ENCODE results near the gene SREBF2. TPM values are rescaled to one million over a fixed set of nuclear protein-coding genes. Genes with fewer than 3 reads are reported as not detected.

SREBF2 gene
- total RNA-seq, 4 donors from 2014 or later, result 10.2 to 61.0 (median 29.0) TPM

- H3K27ac ChIP-seq, result peak overlapping the region in 1 of 2 donors; percentile 21
These were observed 7.5 kb upstream of the SREBF2 start for GRCh38 chr22:41825376-41825775.

GRCh38 chr22:41826021-41826420 is 6.9 kb upstream of the SREBF2 start:
- Histone ChIP-seq H3K27me3 (no peaks in the 10 kb centered on the region), H3K9me3 (no peaks in the 10 kb centered on the region), H3K27ac (peak overlapping the region in 1 of 2 donors; percentile 21), H3K4me1 (no peaks in the 10 kb centered on the region), H3K36me3 (no peaks in the 10 kb centered on the region), H3K4me3 (no peak overlapping the region)
- TF ChIP-seq CTCF (IDR thresholded peaks at IDR 0.05), result no peak
- TF ChIP-seq POLR2A (IDR thresholded peaks at IDR 0.05), result no peak
- DNase-seq, result no peak
- intact Hi-C loops (cut with DNase I; ENCODE audit: low total_unique reads), result loop anchor here (10.0 kb wide), 1 partner anchor 119 kb away; the partner anchor contains the start of gene CENPM

More at GRCh38 chr22:41825376-41825775, 7.5 kb upstream of the SREBF2 start:
- Histone ChIP-seq H3K27me3 (no peaks in the 10 kb centered on the region), H3K4me3 (no peak overlapping the region), H3K36me3 (no peaks in the 10 kb centered on the region), H3K9me3 (no peaks in the 10 kb centered on the region), H3K4me1 (no peaks in the 10 kb centered on the region)
- intact Hi-C loops (cut with DNase I; ENCODE audit: low total_unique reads), result loop anchor here (10.0 kb wide), 1 partner anchor 119 kb away; the partner anchor contains the start of gene CENPM
- no peak for TF ChIP-seq CTCF (IDR thresholded peaks at IDR 0.05)
- TF ChIP-seq POLR2A (IDR thresholded peaks at IDR 0.05), result no peak
- no peak for DNase-seq

DNA sequence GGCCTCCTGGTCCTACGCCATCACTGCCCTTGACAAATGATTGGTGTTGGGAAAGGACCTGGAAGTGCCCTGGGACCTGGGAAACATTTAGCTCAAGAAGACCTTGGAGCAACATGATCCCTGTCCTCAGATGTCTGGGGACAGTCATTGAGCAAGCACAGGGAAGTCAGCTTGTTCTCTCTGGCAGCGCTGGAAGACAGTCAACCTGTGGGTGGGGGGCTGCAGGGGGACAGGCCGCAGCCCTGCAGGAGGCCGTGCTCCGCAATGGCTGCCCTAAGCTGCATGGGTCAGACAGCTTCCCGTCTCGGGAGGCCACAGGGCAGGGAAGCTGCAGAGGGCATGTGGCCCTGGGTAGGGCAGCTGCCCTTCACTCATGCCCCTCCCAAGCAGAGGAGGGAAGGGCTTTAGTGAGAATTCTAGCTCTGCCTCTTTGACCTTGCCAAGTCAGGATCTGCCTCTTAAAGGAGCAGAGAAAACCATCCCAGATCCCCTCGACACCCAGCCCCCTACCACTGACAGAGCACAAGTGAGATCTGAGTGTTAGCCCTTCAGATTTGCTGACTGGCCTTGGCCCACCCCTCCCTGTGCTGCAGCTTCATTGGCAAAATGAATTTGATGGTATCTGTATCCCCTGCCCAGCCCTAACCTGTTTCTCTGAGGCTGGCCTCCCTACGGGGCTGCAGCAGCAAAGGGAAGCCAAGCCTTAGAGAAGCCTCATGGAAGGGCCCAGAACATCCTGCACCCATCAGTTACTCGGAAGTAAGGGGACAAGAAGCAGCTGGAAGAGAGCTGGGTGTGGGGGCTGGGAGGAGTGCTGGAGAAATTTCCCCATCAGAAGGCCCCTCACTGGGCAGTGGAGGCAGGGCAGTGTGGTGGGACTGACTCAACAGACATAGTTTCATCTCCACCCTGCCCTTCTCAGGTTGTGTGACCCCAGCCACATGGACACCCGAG is 6.2 kb upstream of the SREBF2 start:
- Histone ChIP-seq H3K9me3 (no peaks in the 10 kb centered on the region), H3K4me1 (no peaks in the 10 kb centered on the region), H3K36me3 (no peaks in the 10 kb centered on the region), H3K4me3 (no peak overlapping the region), H3K27ac (no peak overlapping the region), H3K27me3 (no peaks in the 10 kb centered on the region)
- no peak for TF ChIP-seq POLR2A (IDR thresholded peaks at IDR 0.05)
- TF ChIP-seq CTCF (IDR thresholded peaks at IDR 0.05), result no peak
- DNase-seq, result no peak
- intact Hi-C loops (cut with DNase I; ENCODE audit: low total_unique reads), result loop anchor here (10.0 kb wide), 1 partner anchor 118 kb away; the partner anchor contains the start of gene CENPM

- intact Hi-C loops (cut with DNase I; ENCODE audit: low total_unique reads), result loop anchor here (10.0 kb wide), 1 partner anchor 117 kb away; the partner anchor contains the start of gene CENPM
These were observed 5.2 kb upstream of the SREBF2 start for GRCh38 chr22:41827671-41828070.

More at GRCh38 chr22:41827671-41828070, 5.2 kb upstream of the SREBF2 start:
- Histone ChIP-seq H3K4me1 (no peaks in the 10 kb centered on the region), H3K27me3 (no peaks in the 10 kb centered on the region), H3K27ac (no peak overlapping the region), H3K4me3 (no peak overlapping the region), H3K9me3 (no peaks in the 10 kb centered on the region), H3K36me3 (no peaks in the 10 kb centered on the region)
- DNase-seq, result no peak
- TF ChIP-seq CTCF (IDR thresholded peaks at IDR 0.05) (no peak), POLR2A (IDR thresholded peaks at IDR 0.05) (no peak)

Measured in uterus (tissue), 4 donors.